SU-DHL-6 (cell line): ENCODE results near the gene NTRK2.

Experiments used
- H2AFZ ChIP-seq: fragments of 200-600 bp; sonication (generic); 2 replicates; pipeline ENCODE4 v1.6.1; 2014; ENCODE audit warnings: low read depth, mild to moderate bottlenecking, moderate library complexity, mixed read lengths, antibody characterized with exemption, low read length; ENCODE audit not compliant: severe bottlenecking
- H3F3A ChIP-seq: fragments of 200-600 bp; shearing (Covaris generic); 2 replicates; pipeline ENCODE4 v1.6.0; 2016; ENCODE audit warnings: antibody characterized with exemption, mild to moderate bottlenecking; ENCODE audit not compliant: insufficient read depth
- H3K27ac ChIP-seq: fragments of 200-600 bp; sonication (generic); 2 replicates; pipeline ENCODE4 v1.5.1; 2016; ENCODE audit warnings: low read depth, mild to moderate bottlenecking, low read length, moderate library complexity, mixed read lengths
- H3K27me3 ChIP-seq: fragments of 200-600 bp; sonication (generic), shearing (Covaris generic); 2 replicates; pipeline ENCODE4 v1.6.0; 2014; ENCODE audit warnings: mild to moderate bottlenecking, low read length
- H3K36me3 ChIP-seq: fragments of 200-600 bp; sonication (generic); 2 replicates; pipeline ENCODE4 v1.6.1; 2014; ENCODE audit warnings: mild to moderate bottlenecking, low read length, mixed read lengths
- H3K4me2 ChIP-seq: fragments of 300-600, 200-600 bp; shearing (Covaris generic), sonication (generic); 2 replicates; pipeline ENCODE4 v1.6.0; 2014; ENCODE audit warnings: low read length, low read depth, mild to moderate bottlenecking; ENCODE audit not compliant: poor library complexity, severe bottlenecking
- H3K4me3 ChIP-seq: fragments of 200-600 bp; sonication (generic); 2 replicates; pipeline ENCODE4 v1.5.1; 2014; ENCODE audit warnings: antibody characterized with exemption, low read length, mild to moderate bottlenecking, mixed read lengths; ENCODE audit not compliant: insufficient read depth, poor library complexity, severe bottlenecking
- H3K79me2 ChIP-seq: fragments of 200-600 bp; sonication (generic); 2 replicates; pipeline ENCODE4 v1.6.1; 2014; ENCODE audit warnings: mild to moderate bottlenecking, low read length, moderate library complexity; ENCODE audit not compliant: insufficient read depth
- H3K9ac ChIP-seq: fragments of 200-600 bp; sonication (generic); 2 replicates; pipeline ENCODE4 v1.7.0; 2014; ENCODE audit warnings: mild to moderate bottlenecking, low read length
- H3K9me2 ChIP-seq: fragments of 200-600 bp; sonication (generic); replicated peaks from 2 replicates; pipeline ENCODE4 v1.6.1; 2014; ENCODE audit warnings: low read length; ENCODE audit not compliant: insufficient read depth
- H3K9me3 ChIP-seq: fragments of 200-600 bp; sonication (generic); 2 replicates; pipeline ENCODE4 v1.6.1; 2014; ENCODE audit warnings: low read length, mixed read lengths; ENCODE audit not compliant: insufficient read depth
- H4K20me1 ChIP-seq: fragments of 200-600 bp; sonication (generic); 2 replicates; pipeline ENCODE4 v1.6.1; 2014; ENCODE audit warnings: low read depth, mild to moderate bottlenecking, antibody characterized with exemption, low read length, moderate library complexity, mixed read lengths
- CTCF ChIP-seq: fragments of 200-600 bp; sonication (generic); IDR thresholded peaks from one replicate; pipeline ENCODE4 v1.5.1; 2017; ENCODE audit warnings: antibody characterized with exemption, mild to moderate bottlenecking, low read length, moderate library complexity; ENCODE audit not compliant: insufficient read depth, poor library complexity, severe bottlenecking
- EZH2phosphoT487 ChIP-seq: fragments of 200-600 bp; sonication (generic), shearing (Covaris generic); conservative IDR thresholded peaks from 2 replicates; pipeline ENCODE4 v1.6.1; 2018; ENCODE audit warnings: mild to moderate bottlenecking, antibody characterized with exemption, low read length, moderate library complexity, mixed read lengths

Gene NTRK2

DNA sequence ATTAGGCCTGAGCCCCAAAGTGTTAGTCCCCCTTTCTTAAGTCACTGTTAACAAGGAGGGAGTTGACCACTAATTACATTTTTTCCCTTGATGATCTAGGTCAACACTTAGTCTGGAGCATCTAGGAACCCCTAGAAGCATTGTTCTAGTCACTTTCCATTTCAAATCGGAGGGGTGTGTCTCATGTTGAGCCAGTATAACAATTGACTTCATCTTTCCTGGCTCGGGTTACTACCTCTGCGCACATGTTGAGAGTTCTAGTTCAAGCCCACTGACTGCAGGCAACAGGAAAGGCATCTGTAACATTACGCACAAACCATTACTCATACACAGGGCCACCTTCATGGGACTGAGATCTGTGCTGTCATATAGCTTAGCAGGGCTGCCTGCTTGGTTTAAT, 164.9 kb downstream of the NTRK2 start:
- H3F3A ChIP-seq = no peaks in the 10 kb centered on the region
- H3K4me2 ChIP-seq = no peak overlapping the region
- H3K9me2 ChIP-seq = no peaks in the 10 kb centered on the region
- no peaks in the 10 kb centered on the region for H3K27me3 ChIP-seq
- H2AFZ ChIP-seq = no peak overlapping the region
- TF ChIP-seq EZH2phosphoT487 (no peak), CTCF (no peak)
- no peaks in the 10 kb centered on the region for H3K36me3 ChIP-seq
- H3K27ac ChIP-seq = no peak overlapping the region
- no peaks in the 10 kb centered on the region for H3K9me3 ChIP-seq
- no peaks in the 10 kb centered on the region for H3K79me2 ChIP-seq
- no peak overlapping the region for H3K4me3 ChIP-seq
- H4K20me1 ChIP-seq = no peaks in the 10 kb centered on the region
- H3K9ac ChIP-seq = no peak overlapping the region

DNA sequence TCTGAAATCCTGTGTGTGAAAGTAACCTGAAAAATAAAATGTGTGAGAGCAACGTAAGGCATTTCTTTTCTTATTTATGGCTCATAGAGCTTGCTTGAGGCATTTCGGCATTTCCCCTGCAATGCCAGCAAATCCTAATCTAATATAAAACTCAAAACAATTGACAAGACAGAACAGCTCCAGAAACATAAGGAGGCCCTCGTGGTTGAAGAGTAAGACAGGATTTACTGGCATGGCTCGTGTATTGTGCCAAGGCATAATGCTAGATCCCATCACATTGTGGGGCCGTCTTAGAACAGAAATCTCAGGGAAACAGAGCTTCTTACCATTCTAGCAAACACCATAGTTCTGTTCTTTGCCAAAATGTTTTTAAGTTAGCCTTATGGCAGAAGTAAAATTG, 166.2 kb downstream of the NTRK2 start:
- TF ChIP-seq EZH2phosphoT487 (no peak), CTCF (no peak)
- H3F3A ChIP-seq = no peaks in the 10 kb centered on the region
- no peaks in the 10 kb centered on the region for H3K9me3 ChIP-seq
- no peak overlapping the region for H3K27ac ChIP-seq
- no peak overlapping the region for H3K9ac ChIP-seq
- no peak overlapping the region for H3K4me3 ChIP-seq
- no peaks in the 10 kb centered on the region for H3K36me3 ChIP-seq
- H4K20me1 ChIP-seq = no peaks in the 10 kb centered on the region
- no peak overlapping the region for H2AFZ ChIP-seq
- H3K27me3 ChIP-seq = no peaks in the 10 kb centered on the region
- H3K4me2 ChIP-seq = no peak overlapping the region
- no peaks in the 10 kb centered on the region for H3K9me2 ChIP-seq
- no peaks in the 10 kb centered on the region for H3K79me2 ChIP-seq

DNA sequence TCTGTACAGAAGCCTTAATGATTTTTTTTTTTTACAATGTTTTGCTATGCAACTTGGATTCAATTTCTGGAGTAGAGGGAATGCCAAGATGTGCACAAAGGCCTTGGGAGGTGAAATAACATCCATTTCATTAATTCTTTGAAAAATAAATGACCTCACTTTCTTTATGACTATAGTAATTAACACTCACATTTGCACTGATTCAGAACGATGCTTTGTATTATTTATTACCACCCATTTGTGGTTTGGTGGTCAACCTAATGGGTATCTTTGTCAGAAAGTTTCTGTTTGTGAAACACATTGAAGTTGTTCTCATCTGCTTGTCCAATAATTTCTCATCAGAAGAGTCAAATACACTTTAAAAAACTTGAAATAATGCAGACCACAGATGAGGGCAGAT, 169.3 kb downstream of the NTRK2 start:
- no peaks in the 10 kb centered on the region for H3K9me2 ChIP-seq
- H3K27ac ChIP-seq = no peak overlapping the region
- no peaks in the 10 kb centered on the region for H3K9me3 ChIP-seq
- no peaks in the 10 kb centered on the region for H3K36me3 ChIP-seq
- no peaks in the 10 kb centered on the region for H3K79me2 ChIP-seq
- no peaks in the 10 kb centered on the region for H4K20me1 ChIP-seq
- no peaks in the 10 kb centered on the region for H3F3A ChIP-seq
- no peak for TF ChIP-seq CTCF
- no peak for TF ChIP-seq EZH2phosphoT487
- no peak overlapping the region for H3K4me2 ChIP-seq
- no peak overlapping the region for H3K9ac ChIP-seq
- H3K27me3 ChIP-seq = no peaks in the 10 kb centered on the region
- H3K4me3 ChIP-seq = no peak overlapping the region
- H2AFZ ChIP-seq = no peak overlapping the region

- no peaks in the 10 kb centered on the region for H3K36me3 ChIP-seq
- no peaks in the 10 kb centered on the region for H3K9me2 ChIP-seq
- H3K27ac ChIP-seq = no peak overlapping the region
- TF ChIP-seq CTCF = no peak
- TF ChIP-seq EZH2phosphoT487 = no peak
- no peaks in the 10 kb centered on the region for H3K9me3 ChIP-seq
- no peaks in the 10 kb centered on the region for H3F3A ChIP-seq
- no peak overlapping the region for H3K4me3 ChIP-seq
- no peaks in the 10 kb centered on the region for H3K27me3 ChIP-seq
- no peak overlapping the region for H3K9ac ChIP-seq
- H3K79me2 ChIP-seq = no peaks in the 10 kb centered on the region
- no peak overlapping the region for H2AFZ ChIP-seq
- no peaks in the 10 kb centered on the region for H4K20me1 ChIP-seq
- H3K4me2 ChIP-seq = no peak overlapping the region
Observed at GRCh38 chr9:84839541-84839940, 170.0 kb downstream of the NTRK2 start.
